DOHH2 (cell line): ENCODE results near the gene KCNH1.

Experiments used
- H3F3A ChIP-seq: fragments of 200-600 bp; sonication (generic), shearing (Covaris generic); 2 replicates; pipeline ENCODE4 v1.6.0; 2016; ENCODE audit warnings: antibody characterized with exemption, mild to moderate bottlenecking; ENCODE audit not compliant: control insufficient read depth, insufficient read depth
- H3K27ac ChIP-seq: fragments of 200-600 bp; sonication (generic); 2 replicates; pipeline ENCODE4 v1.5.1; 2014; ENCODE audit warnings: low read depth, mild to moderate bottlenecking, low read length, moderate library complexity
- H3K27me3 ChIP-seq: fragments of 200-600 bp; sonication (generic); 2 replicates; pipeline ENCODE4 v1.6.1; 2014; ENCODE audit warnings: mild to moderate bottlenecking, low read length, mixed read lengths; ENCODE audit not compliant: control insufficient read depth
- H3K36me3 ChIP-seq: fragments of 200-600 bp; sonication (generic); 2 replicates; pipeline ENCODE4 v1.6.1; 2014; ENCODE audit warnings: mild to moderate bottlenecking, low read length, moderate library complexity, mixed read lengths; ENCODE audit not compliant: control insufficient read depth
- H3K4me1 ChIP-seq: fragments of 200-600 bp; sonication (generic); 2 replicates; pipeline ENCODE4 v1.6.1; 2014; ENCODE audit warnings: mild to moderate bottlenecking, low read length, mixed read lengths; ENCODE audit not compliant: control insufficient read depth
- H3K4me2 ChIP-seq: fragments of 200-600 bp; sonication (generic); 2 replicates; pipeline ENCODE4 v1.6.0; 2014; ENCODE audit warnings: mild to moderate bottlenecking, low read length, moderate library complexity
- H3K4me3 ChIP-seq: fragments of 200-600 bp; sonication (generic); 2 replicates; pipeline ENCODE4 v1.5.1; 2014; ENCODE audit warnings: mild to moderate bottlenecking, low read length, mixed read lengths
- H3K79me2 ChIP-seq: fragments of 200-600 bp; sonication (generic); 2 replicates; pipeline ENCODE4 v1.6.1; 2014; ENCODE audit warnings: mild to moderate bottlenecking, low read length, mixed read lengths; ENCODE audit not compliant: control insufficient read depth
- H3K9me2 ChIP-seq: fragments of 200-600 bp; sonication (generic); replicated peaks from 2 replicates; pipeline ENCODE4 v1.6.1; 2014; ENCODE audit warnings: mild to moderate bottlenecking, low read length, mixed read lengths; ENCODE audit not compliant: control insufficient read depth
- H3K9me3 ChIP-seq: fragments of 200-600 bp; sonication (generic); 2 replicates; pipeline ENCODE4 v1.6.1; 2014; ENCODE audit warnings: antibody characterized with exemption, low read length, mixed read lengths; ENCODE audit not compliant: control insufficient read depth, insufficient read depth
- H4K20me1 ChIP-seq: fragments of 200-600 bp; sonication (generic); 2 replicates; pipeline ENCODE4 v1.6.0; 2014; ENCODE audit warnings: low read depth, mild to moderate bottlenecking, antibody characterized with exemption, low read length, moderate library complexity; ENCODE audit not compliant: control insufficient read depth, insufficient read depth
- CTCF ChIP-seq: fragments of 200-600 bp; sonication (generic); IDR thresholded peaks from one replicate; pipeline ENCODE4 v1.5.1; 2014; ENCODE audit warnings: antibody characterized with exemption, mild to moderate bottlenecking, low read depth, low read length; ENCODE audit not compliant: poor library complexity, severe bottlenecking
- EZH2phosphoT487 ChIP-seq: fragments of 200-600 bp; sonication (generic); IDR thresholded peaks from 2 replicates; pipeline ENCODE4 v1.6.1; 2017; ENCODE audit warnings: borderline replicate concordance, mild to moderate bottlenecking, antibody characterized with exemption, low read length, moderate library complexity, mixed read lengths

The KCNH1 gene

GRCh38 chr1:211172657-211173056, 38.7 kb upstream of the KCNH1 start:
- Histone ChIP-seq H3K36me3 (no peaks in the 10 kb centered on the region), H3K79me2 (no peaks in the 10 kb centered on the region), H3K27me3 (no peaks in the 10 kb centered on the region), H4K20me1 (no peaks in the 10 kb centered on the region), H3K4me2 (no peak overlapping the region), H3K4me3 (no peak overlapping the region), H3K27ac (no peak overlapping the region), H3K9me2 (no peaks in the 10 kb centered on the region), H3K4me1 (no peaks in the 10 kb centered on the region), H3K9me3 (peaks cover 9% of the 10 kb centered on the region; the same call in 1 of the 2 replicates), H3F3A (no peaks in the 10 kb centered on the region)
- TF ChIP-seq CTCF (no peak), EZH2phosphoT487 (no peak)

GRCh38 chr1:211169353-211169752, 35.4 kb upstream of the KCNH1 start:
- Histone ChIP-seq H3K27me3 (no peaks in the 10 kb centered on the region), H3K4me3 (no peak overlapping the region), H3K27ac (no peak overlapping the region), H4K20me1 (no peaks in the 10 kb centered on the region), H3K4me1 (no peaks in the 10 kb centered on the region), H3F3A (no peaks in the 10 kb centered on the region), H3K36me3 (no peaks in the 10 kb centered on the region), H3K79me2 (no peaks in the 10 kb centered on the region), H3K4me2 (no peak overlapping the region), H3K9me3 (peaks cover 9% of the 10 kb centered on the region; the same call in 1 of the 2 replicates), H3K9me2 (no peaks in the 10 kb centered on the region)
- TF ChIP-seq EZH2phosphoT487 (no peak), CTCF (no peak)

DNA sequence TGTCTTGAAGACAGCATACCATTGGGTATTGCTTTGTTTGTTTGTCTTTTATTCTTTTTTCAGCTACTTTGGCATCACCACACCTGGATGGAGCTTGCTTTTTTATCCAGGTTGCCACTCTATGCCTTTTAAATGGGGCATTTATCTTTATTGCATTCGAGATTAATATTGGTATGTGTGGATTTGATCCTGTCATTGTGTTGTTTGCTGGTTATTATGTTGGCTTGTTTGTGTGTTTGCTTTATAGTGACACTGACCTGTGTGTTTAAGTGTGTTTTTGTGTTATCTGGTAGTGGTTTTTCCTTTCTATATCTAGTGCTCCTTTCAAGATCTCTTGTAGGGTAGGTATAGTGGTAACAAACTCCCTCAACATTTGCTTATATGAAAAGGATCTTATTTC, 24.9 kb upstream of the KCNH1 start:
- Histone ChIP-seq H3K4me3 (no peak overlapping the region), H3K27me3 (no peaks in the 10 kb centered on the region), H3K79me2 (no peaks in the 10 kb centered on the region), H3K27ac (no peak overlapping the region), H3K9me3 (peaks cover 3% of the 10 kb centered on the region; the same call in 1 of the 2 replicates), H4K20me1 (no peaks in the 10 kb centered on the region), H3K4me2 (no peak overlapping the region), H3K9me2 (no peaks in the 10 kb centered on the region), H3K4me1 (no peaks in the 10 kb centered on the region), H3F3A (no peaks in the 10 kb centered on the region), H3K36me3 (no peaks in the 10 kb centered on the region)
- TF ChIP-seq CTCF, result no peak
- no peak for TF ChIP-seq EZH2phosphoT487

- TF ChIP-seq EZH2phosphoT487 (no peak), CTCF (no peak)
- H4K20me1 ChIP-seq, result no peaks in the 10 kb centered on the region
These were observed 21.1 kb upstream of the KCNH1 start for GRCh38 chr1:211155040-211155439.

More at GRCh38 chr1:211155040-211155439, 21.1 kb upstream of the KCNH1 start:
- Histone ChIP-seq H3K4me3 (no peak overlapping the region), H3K4me1 (no peaks in the 10 kb centered on the region), H3K27ac (no peak overlapping the region), H3K27me3 (no peaks in the 10 kb centered on the region), H3K4me2 (no peak overlapping the region), H3F3A (no peaks in the 10 kb centered on the region), H3K9me3 (peaks cover 3% of the 10 kb centered on the region; the same call in 1 of the 2 replicates), H3K9me2 (no peaks in the 10 kb centered on the region), H3K79me2 (no peaks in the 10 kb centered on the region), H3K36me3 (no peaks in the 10 kb centered on the region)
